Lower lobe of right lung (tissue), 2 donors: ENCODE data around the gene PHLDA1. TPM values are rescaled to one million over a fixed set of nuclear protein-coding genes. Genes with fewer than 3 reads are reported as not detected.
A peak's percentile ranks its signal among the peaks of the same experiment; 100 is the strongest.

ENCODE experiments used
- ATAC-seq, 2 donors: fragments of 200-7000 bp; cut with Tn5 transposase; one replicate each; pipeline ENCODE4 v1.9.1; 2020 to 2022; ENCODE audit warnings: mild to moderate bottlenecking in 2 of 2, moderate library complexity in 2 of 2
- DNase-seq: peaks from one replicate; pipeline ENCODE4 v3.0.0-alpha.2; 2020
- H3K27ac ChIP-seq: fragments of 200-600 bp; one replicate; pipeline ENCODE4 v1.8.0; 2022
- H3K27me3 ChIP-seq: fragments of 200-600 bp; one replicate; pipeline ENCODE4 v1.8.0; 2022; ENCODE audit warnings: low read depth
- H3K36me3 ChIP-seq: fragments of 200-600 bp; one replicate; pipeline ENCODE4 v1.8.0; 2022; ENCODE audit warnings: mild to moderate bottlenecking
- H3K4me1 ChIP-seq: fragments of 200-600 bp; one replicate; pipeline ENCODE4 v1.8.0; 2022
- H3K4me3 ChIP-seq: fragments of 200-600 bp; one replicate; pipeline ENCODE4 v1.8.0; 2022; ENCODE audit warnings: mild to moderate bottlenecking
- H3K9me3 ChIP-seq: fragments of 200-600 bp; one replicate; pipeline ENCODE4 v1.8.0; 2022
- intact Hi-C: fragments of 100-400 bp; cut with DNase I; formaldehyde crosslinking; loops from one replicate; pipeline ENCODE4 v1.11.0; 2022
- total RNA-seq: library from RNA; stranded (reverse); fragmentation: NEBNext Ultra II Directional; extraction: Animal tissue kit (Norgen Biotek cat#: 25700); gene quantifications from one replicate; pipeline ENCODE4 v1.2.1, GENCODE V29; 2021
- TF ChIP-seq, protein P1 (sequence below): fragments of 200-600 bp; IDR thresholded peaks from one replicate; pipeline ENCODE4 v1.8.0; 2022; ENCODE audit warnings: antibody characterized with exemption, mild to moderate bottlenecking
- donor health status: DM: no; HTN: yes; CAD: no; lungs with severe emphysema.

The PHLDA1 gene
- total RNA-seq, 1 donor from 2014 or later: 12.2 TPM

GRCh38 chr12:76022506-76022905, 9.1 kb downstream of the PHLDA1 start:
- no peak for DNase-seq
- intact Hi-C loops: no loop called here
- no peaks in the 10 kb centered on the region for H3K9me3 ChIP-seq

GRCh38 chr12:76020731-76021672, 10.6 kb downstream of the PHLDA1 start:
- TF ChIP-seq, protein P1, sequence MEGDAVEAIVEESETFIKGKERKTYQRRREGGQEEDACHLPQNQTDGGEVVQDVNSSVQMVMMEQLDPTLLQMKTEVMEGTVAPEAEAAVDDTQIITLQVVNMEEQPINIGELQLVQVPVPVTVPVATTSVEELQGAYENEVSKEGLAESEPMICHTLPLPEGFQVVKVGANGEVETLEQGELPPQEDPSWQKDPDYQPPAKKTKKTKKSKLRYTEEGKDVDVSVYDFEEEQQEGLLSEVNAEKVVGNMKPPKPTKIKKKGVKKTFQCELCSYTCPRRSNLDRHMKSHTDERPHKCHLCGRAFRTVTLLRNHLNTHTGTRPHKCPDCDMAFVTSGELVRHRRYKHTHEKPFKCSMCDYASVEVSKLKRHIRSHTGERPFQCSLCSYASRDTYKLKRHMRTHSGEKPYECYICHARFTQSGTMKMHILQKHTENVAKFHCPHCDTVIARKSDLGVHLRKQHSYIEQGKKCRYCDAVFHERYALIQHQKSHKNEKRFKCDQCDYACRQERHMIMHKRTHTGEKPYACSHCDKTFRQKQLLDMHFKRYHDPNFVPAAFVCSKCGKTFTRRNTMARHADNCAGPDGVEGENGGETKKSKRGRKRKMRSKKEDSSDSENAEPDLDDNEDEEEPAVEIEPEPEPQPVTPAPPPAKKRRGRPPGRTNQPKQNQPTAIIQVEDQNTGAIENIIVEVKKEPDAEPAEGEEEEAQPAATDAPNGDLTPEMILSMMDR: no peak
- DNase-seq (no peak), ATAC-seq (peak; percentile 77 to 80)
- H3K27ac ChIP-seq: peak overlapping the region; percentile 51
- no peaks in the 10 kb centered on the region for H3K27me3 ChIP-seq
- H3K4me3 ChIP-seq: no peak overlapping the region
- peaks cover 17% of the 10 kb centered on the region for H3K4me1 ChIP-seq
- H3K36me3 ChIP-seq: no peaks in the 10 kb centered on the region
- intact Hi-C loops: no loop called here
- H3K9me3 ChIP-seq: no peaks in the 10 kb centered on the region

More at GRCh38 chr12:76022506-76022905, 9.1 kb downstream of the PHLDA1 start:
- Histone ChIP-seq H3K36me3 (no peaks in the 10 kb centered on the region), H3K4me1 (peaks cover 17% of the 10 kb centered on the region), H3K4me3 (no peak overlapping the region), H3K27ac (no peak overlapping the region), H3K27me3 (no peaks in the 10 kb centered on the region)
- no peak for ATAC-seq
- TF ChIP-seq, protein P1: no peak

GRCh38 chr12:76020281-76020680, 11.3 kb downstream of the PHLDA1 start:
- Histone ChIP-seq H3K36me3 (no peaks in the 10 kb centered on the region), H3K9me3 (no peaks in the 10 kb centered on the region), H3K27me3 (no peaks in the 10 kb centered on the region), H3K27ac (peak overlapping the region; percentile 51), H3K4me3 (no peak overlapping the region), H3K4me1 (peaks cover 17% of the 10 kb centered on the region)
- ATAC-seq (peak; percentile 59 to 79), DNase-seq (peak; percentile 50)
- TF ChIP-seq, protein P1: no peak
- intact Hi-C loops: no loop called here

GRCh38 chr12:76018672-76019071, 12.9 kb downstream of the PHLDA1 start:
- Histone ChIP-seq H3K4me1 (peaks cover 17% of the 10 kb centered on the region), H3K27ac (peak overlapping the region; percentile 12), H3K27me3 (no peaks in the 10 kb centered on the region), H3K4me3 (no peak overlapping the region), H3K9me3 (no peaks in the 10 kb centered on the region), H3K36me3 (no peaks in the 10 kb centered on the region)
- DNase-seq (no peak), ATAC-seq (peak; percentile 54 to 76)
- TF ChIP-seq, protein P1: no peak
- intact Hi-C loops: no loop called here

DNA sequence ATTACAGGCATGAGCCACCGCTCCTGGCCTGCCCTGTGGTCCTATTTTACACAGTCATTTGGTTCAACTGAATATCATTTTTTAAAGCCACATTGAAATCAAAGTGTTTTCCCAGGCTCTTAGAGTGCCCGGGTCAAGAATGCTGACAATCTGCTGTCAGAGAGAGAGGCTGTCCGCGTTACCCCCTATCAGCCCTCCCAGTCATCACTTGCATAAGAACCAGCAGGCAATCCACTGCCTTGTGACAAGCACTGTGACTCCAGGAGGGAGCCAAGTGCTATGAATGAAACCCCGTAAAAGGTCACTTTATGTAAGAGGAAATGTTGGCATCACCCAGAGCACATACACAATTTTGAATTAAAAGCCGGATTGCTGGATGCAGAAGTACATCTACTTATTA, 13.5 kb downstream of the PHLDA1 start:
- Histone ChIP-seq H3K9me3 (no peaks in the 10 kb centered on the region), H3K27me3 (no peaks in the 10 kb centered on the region), H3K27ac (peak overlapping the region; percentile 12), H3K36me3 (no peaks in the 10 kb centered on the region), H3K4me1 (peaks cover 17% of the 10 kb centered on the region), H3K4me3 (no peak overlapping the region)
- TF ChIP-seq, protein P1: no peak
- ATAC-seq (peak; percentile 78 to 82), DNase-seq (no peak)
- intact Hi-C loops: no loop called here
